ENCODE results near the gene SNRNP35.

DNA sequence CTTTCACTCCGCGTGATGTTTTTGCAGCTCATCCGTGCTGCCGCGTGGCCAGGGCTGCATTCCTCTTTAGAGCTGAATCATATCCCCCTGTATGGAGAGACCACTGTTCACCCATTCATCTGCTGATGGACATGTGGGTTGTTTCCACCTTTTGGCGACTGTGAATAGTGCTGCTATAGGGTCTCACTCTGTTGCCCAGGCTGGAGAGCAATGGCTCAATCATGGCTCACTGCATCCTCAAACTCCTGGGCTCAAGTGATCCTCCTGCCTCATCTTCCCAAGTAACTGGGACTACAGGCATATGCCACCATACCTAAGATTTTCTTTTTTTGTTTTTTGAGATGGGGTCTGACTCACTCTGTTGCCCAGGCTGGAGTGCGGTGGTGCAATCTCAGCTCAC, 39.1 kb downstream of the SNRNP35 start:
- TF ChIP-seq ESRRG (CRISPR knock-in tag; IDR thresholded peaks at IDR 0.05) (no peak), CSDC2 (CRISPR knock-in tag; IDR thresholded peaks at IDR 0.05) (no peak), ZC3H10 (CRISPR knock-in tag; IDR thresholded peaks at IDR 0.05) (no peak), RARB (CRISPR knock-in tag; IDR thresholded peaks at IDR 0.05) (no peak), TOX (CRISPR knock-in tag; IDR thresholded peaks at IDR 0.05; ENCODE audit: borderline replicate concordance) (no peak), TSHZ2 (CRISPR knock-in tag; IDR thresholded peaks at IDR 0.05) (no peak), ISL1 (CRISPR knock-in tag; IDR thresholded peaks at IDR 0.05) (no peak), ZFP3 (CRISPR knock-in tag; IDR thresholded peaks at IDR 0.05) (no peak), SNAI2 (CRISPR knock-in tag; IDR thresholded peaks at IDR 0.05) (no peak), GLIS3 (CRISPR knock-in tag; IDR thresholded peaks at IDR 0.05) (no peak), ZFP30 (CRISPR knock-in tag; IDR thresholded peaks at IDR 0.05) (no peak)
- TF ChIP-seq, protein P1, sequence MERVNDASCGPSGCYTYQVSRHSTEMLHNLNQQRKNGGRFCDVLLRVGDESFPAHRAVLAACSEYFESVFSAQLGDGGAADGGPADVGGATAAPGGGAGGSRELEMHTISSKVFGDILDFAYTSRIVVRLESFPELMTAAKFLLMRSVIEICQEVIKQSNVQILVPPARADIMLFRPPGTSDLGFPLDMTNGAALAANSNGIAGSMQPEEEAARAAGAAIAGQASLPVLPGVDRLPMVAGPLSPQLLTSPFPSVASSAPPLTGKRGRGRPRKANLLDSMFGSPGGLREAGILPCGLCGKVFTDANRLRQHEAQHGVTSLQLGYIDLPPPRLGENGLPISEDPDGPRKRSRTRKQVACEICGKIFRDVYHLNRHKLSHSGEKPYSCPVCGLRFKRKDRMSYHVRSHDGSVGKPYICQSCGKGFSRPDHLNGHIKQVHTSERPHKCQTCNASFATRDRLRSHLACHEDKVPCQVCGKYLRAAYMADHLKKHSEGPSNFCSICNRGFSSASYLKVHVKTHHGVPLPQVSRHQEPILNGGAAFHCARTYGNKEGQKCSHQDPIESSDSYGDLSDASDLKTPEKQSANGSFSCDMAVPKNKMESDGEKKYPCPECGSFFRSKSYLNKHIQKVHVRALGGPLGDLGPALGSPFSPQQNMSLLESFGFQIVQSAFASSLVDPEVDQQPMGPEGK (CRISPR knock-in tag; IDR thresholded peaks at IDR 0.05; ENCODE audit: borderline replicate concordance), result no peak
